Lower lobe of right lung (tissue), 2 donors: ENCODE data around the gene ARF4. TPM values are rescaled to one million over a fixed set of nuclear protein-coding genes. Genes with fewer than 3 reads are reported as not detected.
"Not testable (repeated sequence)": the region's sequence is repeated elsewhere in the genome, so short reads cannot be mapped to it uniquely, and the experiment has no call there.

Experiments
- ATAC-seq, 2 donors: fragments of 200-7000 bp; cut with Tn5 transposase; one replicate each; pipeline ENCODE4 v1.9.1; 2020 to 2022; ENCODE audit warnings: mild to moderate bottlenecking in 2 of 2, moderate library complexity in 2 of 2
- DNase-seq: peaks from one replicate; pipeline ENCODE4 v3.0.0-alpha.2; 2020
- H3K27ac ChIP-seq: fragments of 200-600 bp; one replicate; pipeline ENCODE4 v1.8.0; 2022
- H3K27me3 ChIP-seq: fragments of 200-600 bp; one replicate; pipeline ENCODE4 v1.8.0; 2022; ENCODE audit warnings: low read depth
- H3K36me3 ChIP-seq: fragments of 200-600 bp; one replicate; pipeline ENCODE4 v1.8.0; 2022; ENCODE audit warnings: mild to moderate bottlenecking
- H3K4me1 ChIP-seq: fragments of 200-600 bp; one replicate; pipeline ENCODE4 v1.8.0; 2022
- H3K4me3 ChIP-seq: fragments of 200-600 bp; one replicate; pipeline ENCODE4 v1.8.0; 2022; ENCODE audit warnings: mild to moderate bottlenecking
- H3K9me3 ChIP-seq: fragments of 200-600 bp; one replicate; pipeline ENCODE4 v1.8.0; 2022
- intact Hi-C: fragments of 100-400 bp; cut with DNase I; formaldehyde crosslinking; loops from one replicate; pipeline ENCODE4 v1.11.0; 2022
- total RNA-seq: library from RNA; stranded (reverse); fragmentation: NEBNext Ultra II Directional; extraction: Animal tissue kit (Norgen Biotek cat#: 25700); gene quantifications from one replicate; pipeline ENCODE4 v1.2.1, GENCODE V29; 2021
- TF ChIP-seq, protein P1 (sequence below): fragments of 200-600 bp; IDR thresholded peaks from one replicate; pipeline ENCODE4 v1.8.0; 2022; ENCODE audit warnings: antibody characterized with exemption, mild to moderate bottlenecking
- donor health status: DM: no; HTN: yes; CAD: no; lungs with severe emphysema.

The ARF4 gene
- total RNA-seq, 1 donor from 2014 or later, result 113 TPM

DNA sequence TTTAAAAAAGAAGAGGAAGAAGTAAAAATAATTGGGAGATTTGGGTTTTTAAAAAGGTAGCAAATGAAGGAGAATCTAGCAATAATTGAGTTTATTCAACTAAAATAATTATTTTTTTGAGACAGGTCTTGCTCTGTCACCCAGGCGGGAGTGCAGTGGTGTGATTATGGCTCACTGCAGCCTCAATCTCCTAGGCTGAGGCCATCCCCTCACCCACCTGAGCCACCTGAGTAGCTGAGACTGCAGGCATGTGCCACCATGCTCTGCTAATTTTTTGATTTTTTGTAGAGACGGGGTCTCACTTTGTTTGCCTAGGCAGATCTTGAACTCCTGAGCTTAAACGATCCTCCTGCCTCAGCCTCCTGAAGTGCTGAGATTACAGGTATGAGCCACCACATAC is 27.7 kb upstream of the ARF4 start:
- no peaks in the 10 kb centered on the region for H3K27me3 ChIP-seq
- no peak overlapping the region for H3K4me3 ChIP-seq
- no peaks in the 10 kb centered on the region for H3K9me3 ChIP-seq
- no peaks in the 10 kb centered on the region for H3K4me1 ChIP-seq
- H3K27ac ChIP-seq, result no peak overlapping the region
- TF ChIP-seq, protein P1, sequence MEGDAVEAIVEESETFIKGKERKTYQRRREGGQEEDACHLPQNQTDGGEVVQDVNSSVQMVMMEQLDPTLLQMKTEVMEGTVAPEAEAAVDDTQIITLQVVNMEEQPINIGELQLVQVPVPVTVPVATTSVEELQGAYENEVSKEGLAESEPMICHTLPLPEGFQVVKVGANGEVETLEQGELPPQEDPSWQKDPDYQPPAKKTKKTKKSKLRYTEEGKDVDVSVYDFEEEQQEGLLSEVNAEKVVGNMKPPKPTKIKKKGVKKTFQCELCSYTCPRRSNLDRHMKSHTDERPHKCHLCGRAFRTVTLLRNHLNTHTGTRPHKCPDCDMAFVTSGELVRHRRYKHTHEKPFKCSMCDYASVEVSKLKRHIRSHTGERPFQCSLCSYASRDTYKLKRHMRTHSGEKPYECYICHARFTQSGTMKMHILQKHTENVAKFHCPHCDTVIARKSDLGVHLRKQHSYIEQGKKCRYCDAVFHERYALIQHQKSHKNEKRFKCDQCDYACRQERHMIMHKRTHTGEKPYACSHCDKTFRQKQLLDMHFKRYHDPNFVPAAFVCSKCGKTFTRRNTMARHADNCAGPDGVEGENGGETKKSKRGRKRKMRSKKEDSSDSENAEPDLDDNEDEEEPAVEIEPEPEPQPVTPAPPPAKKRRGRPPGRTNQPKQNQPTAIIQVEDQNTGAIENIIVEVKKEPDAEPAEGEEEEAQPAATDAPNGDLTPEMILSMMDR, result no peak
- peaks cover 72% of the 10 kb centered on the region for H3K36me3 ChIP-seq
- intact Hi-C loops, result no loop called here
- DNase-seq (no peak), ATAC-seq (no peak)

DNA sequence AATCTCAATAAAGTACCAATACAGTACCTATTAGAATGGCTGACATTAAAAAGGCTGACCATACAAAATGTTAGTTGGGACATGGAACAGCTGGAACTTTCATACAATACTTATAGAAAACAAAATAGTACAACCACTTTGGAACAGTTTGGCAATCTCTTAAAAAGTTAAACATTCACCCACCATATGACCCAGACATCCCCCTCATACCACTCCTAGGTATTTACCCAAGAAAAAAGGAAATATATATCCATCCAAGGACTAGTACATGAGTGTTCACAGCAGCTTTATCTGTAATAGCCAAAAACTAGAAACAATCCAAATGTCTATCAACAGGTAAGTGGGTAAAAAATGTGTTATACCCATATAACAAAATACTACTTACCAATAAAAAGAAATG is 25.2 kb upstream of the ARF4 start:
- ATAC-seq, result no peak
- TF ChIP-seq, protein P1, result no peak
- Histone ChIP-seq H3K27me3 (no peaks in the 10 kb centered on the region), H3K36me3 (peaks cover 47% of the 10 kb centered on the region), H3K27ac (no peak overlapping the region), H3K4me3 (no peak overlapping the region), H3K4me1 (no peaks in the 10 kb centered on the region), H3K9me3 (no peaks in the 10 kb centered on the region)
- intact Hi-C loops, result no loop called here
- DNase-seq, result no peak

DNA sequence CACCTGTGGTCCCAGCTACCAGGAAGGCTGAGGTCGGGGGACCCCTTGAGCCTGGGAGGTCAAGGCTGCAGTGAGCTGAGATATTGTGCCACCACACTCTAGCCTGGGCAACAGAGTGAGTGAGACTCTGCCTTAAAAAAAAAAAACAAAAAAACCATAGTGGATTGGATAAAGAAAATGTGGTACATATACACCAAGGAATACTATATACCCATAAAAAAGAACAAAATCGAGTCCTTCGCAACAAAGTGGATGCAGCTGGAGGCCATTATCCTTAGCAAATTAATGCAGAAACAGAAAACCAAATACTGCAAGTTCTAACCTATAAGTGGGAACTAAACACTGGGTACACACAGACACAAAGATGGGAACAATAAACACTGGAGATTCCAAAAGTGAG is 20.6 kb upstream of the ARF4 start:
- TF ChIP-seq, protein P1, result no peak
- Histone ChIP-seq H3K36me3 (peaks cover 5% of the 10 kb centered on the region), H3K9me3 (no peaks in the 10 kb centered on the region), H3K4me1 (no peaks in the 10 kb centered on the region), H3K4me3 (no peak overlapping the region), H3K27ac (no peak overlapping the region), H3K27me3 (no peaks in the 10 kb centered on the region)
- DNase-seq (no peak), ATAC-seq (no peak)
- intact Hi-C loops, result no loop called here

DNA sequence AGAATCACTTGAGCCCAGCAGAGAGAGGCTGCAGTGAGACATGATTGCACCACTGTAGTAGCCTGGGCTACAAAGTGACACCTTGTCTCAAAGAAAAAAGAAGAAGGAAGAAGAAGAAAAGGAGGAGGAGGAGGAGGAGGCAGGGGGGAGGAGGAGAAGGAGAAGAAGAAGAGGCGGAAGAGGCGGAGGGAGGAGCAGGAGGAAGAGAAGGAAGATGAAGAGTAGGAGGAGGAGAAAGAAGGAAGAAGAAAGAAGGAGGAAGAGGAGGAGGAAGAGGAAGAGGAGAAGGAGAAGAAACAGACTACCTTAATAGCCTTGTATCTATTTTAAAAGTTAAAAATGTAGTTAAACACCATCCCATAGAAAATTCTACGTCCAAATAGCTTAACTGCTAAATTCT is 19.1 kb upstream of the ARF4 start:
- Histone ChIP-seq H3K4me1 (no peaks in the 10 kb centered on the region), H3K27me3 (no peaks in the 10 kb centered on the region), H3K27ac (no peak overlapping the region), H3K36me3 (no peaks in the 10 kb centered on the region), H3K9me3 (no peaks in the 10 kb centered on the region), H3K4me3 (no peak overlapping the region)
- intact Hi-C loops, result no loop called here
- TF ChIP-seq, protein P1, result no peak
- ATAC-seq (no peak), DNase-seq (no peak)

DNA sequence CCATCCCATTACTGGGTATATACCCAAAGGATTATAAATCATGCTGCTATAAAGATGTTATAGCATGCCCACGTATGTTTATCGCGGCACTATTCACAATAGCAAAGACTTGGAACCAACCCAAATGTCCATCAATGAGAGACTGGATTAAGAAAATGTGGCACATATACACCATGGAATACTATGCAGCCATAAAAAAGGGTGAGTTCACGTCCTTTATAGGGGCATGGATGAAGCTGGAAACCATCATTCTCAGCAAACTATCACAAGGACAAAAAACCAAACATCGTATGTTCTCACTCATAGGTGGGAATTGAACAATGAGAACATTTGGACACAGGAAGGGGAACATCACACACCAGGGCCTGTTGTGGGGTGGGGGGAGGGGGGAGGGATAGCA is 14.7 kb upstream of the ARF4 start:
- H3K9me3 ChIP-seq, intact Hi-C loops, H3K27ac ChIP-seq, DNase-seq, ATAC-seq, H3K4me3 ChIP-seq, H3K36me3 ChIP-seq, H3K4me1 ChIP-seq, H3K27me3 ChIP-seq: not testable (repeated sequence)

DNA sequence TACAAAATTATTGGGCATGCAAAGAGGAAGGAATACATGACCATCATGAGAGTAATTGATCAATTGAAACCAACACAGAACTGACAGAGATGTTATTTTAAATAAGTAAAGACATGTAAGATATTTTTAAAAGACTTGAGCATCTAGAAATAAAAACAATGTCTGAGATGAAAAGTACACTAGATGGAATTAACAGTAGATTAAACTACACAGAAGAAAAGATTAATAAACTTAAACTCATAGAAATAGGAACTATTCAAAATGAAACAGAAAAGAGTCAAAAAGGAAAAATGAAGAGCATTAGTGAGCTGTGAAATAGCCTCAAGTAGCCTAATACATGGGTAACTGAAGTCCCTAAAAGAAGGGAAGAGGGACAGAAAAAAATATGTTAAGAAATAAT is 8.5 kb upstream of the ARF4 start:
- Histone ChIP-seq H3K4me1 (no peaks in the 10 kb centered on the region), H3K27me3 (no peaks in the 10 kb centered on the region), H3K27ac (no peak overlapping the region), H3K36me3 (no peaks in the 10 kb centered on the region), H3K4me3 (no peak overlapping the region), H3K9me3 (no peaks in the 10 kb centered on the region)
- DNase-seq, result no peak
- TF ChIP-seq, protein P1, result no peak
- no peak for ATAC-seq
- intact Hi-C loops, result no loop called here
